ENCODE data around the gene RAMACL. TPM values are rescaled to one million over a fixed set of nuclear protein-coding genes. Genes with fewer than 3 reads are reported as not detected.

The RAMACL gene
- total and polyA plus RNA-seq, 7 donors: 0.17 to 1.3 (median 0.48) TPM

- peak; percentile 79 to 86 (median 82) for ATAC-seq
- Histone ChIP-seq H3K4me1 (peaks cover 61% of the 10 kb centered on the region), H3K9me3 (no peaks in the 10 kb centered on the region), H3K36me3 (ENCODE audit: insufficient read depth in 1 of 2, low read depth in 1 of 2) (no peaks in the 10 kb centered on the region), H3K4me3 (no peak overlapping the region), H3K27ac (peak overlapping the region; percentile 66), H3K27me3 (ENCODE audit: insufficient read depth in 3 of 3, low read length in 2 of 3) (no peaks in the 10 kb centered on the region)
- DNase-seq: no peak
- no peak for TF ChIP-seq CTCF (IDR thresholded peaks at IDR 0.05)
- intact Hi-C loops (cut with DNase I): loop anchor here in 1 of 2 donors (5.0 kb wide), 1 partner anchor 40 kb away; no protein-coding TSS in a partner anchor
- 35 to 47% (median 38%) methylated on average over 11 of the region's 11 CpGs for WGBS, 3 donors
Measured at GRCh38 chr6:166612471-166612881, 26.0 kb upstream of the RAMACL start.

DNA sequence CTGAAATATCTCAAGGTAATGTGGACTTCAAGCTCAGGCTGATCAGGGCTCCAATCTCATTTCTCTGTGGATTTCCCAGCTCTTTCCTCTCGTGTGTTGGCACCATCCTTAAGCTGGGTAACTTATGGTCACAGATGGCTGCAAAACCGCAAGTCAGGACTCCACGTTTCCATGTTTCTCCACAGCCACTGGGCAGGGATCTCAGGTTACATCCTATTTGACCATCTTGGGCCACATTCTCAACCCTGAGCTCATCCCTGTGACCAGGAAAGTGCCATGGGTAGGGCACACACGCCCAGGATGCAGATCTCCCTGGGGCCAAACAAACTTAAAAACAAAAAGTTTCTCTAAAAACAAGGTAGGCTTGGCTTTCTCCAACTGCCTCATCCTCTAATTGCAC is 25.2 kb upstream of the RAMACL start:
- DNase-seq (no peak), ATAC-seq (peak in 1 of 4 donors; percentile 25)
- Histone ChIP-seq H3K27me3 (ENCODE audit: insufficient read depth in 3 of 3, low read length in 2 of 3) (no peaks in the 10 kb centered on the region), H3K36me3 (ENCODE audit: insufficient read depth in 1 of 2, low read depth in 1 of 2) (no peaks in the 10 kb centered on the region), H3K27ac (no peak overlapping the region), H3K4me1 (peaks cover 57% of the 10 kb centered on the region), H3K4me3 (no peak overlapping the region), H3K9me3 (no peaks in the 10 kb centered on the region)
- no peak for TF ChIP-seq CTCF (IDR thresholded peaks at IDR 0.05)
- 70 to 88% (median 71%) methylated on average over 4 of the region's 4 CpGs for WGBS, 3 donors
- intact Hi-C loops (cut with DNase I): loop anchor here in 1 of 2 donors (5.0 kb wide), 1 partner anchor 39 kb away; no protein-coding TSS in a partner anchor

GRCh38 chr6:166610069-166610468 is 23.6 kb upstream of the RAMACL start:
- DNase-seq (no peak), ATAC-seq (no peak)
- no peak for TF ChIP-seq CTCF (IDR thresholded peaks at IDR 0.05)
- intact Hi-C loops (cut with DNase I): loop anchor here in 1 of 2 donors (5.0 kb wide), 1 partner anchor 38 kb away; no protein-coding TSS in a partner anchor
- Histone ChIP-seq H3K4me3 (no peak overlapping the region), H3K4me1 (peaks cover 41% of the 10 kb centered on the region), H3K9me3 (no peaks in the 10 kb centered on the region), H3K36me3 (ENCODE audit: insufficient read depth in 1 of 2, low read depth in 1 of 2) (no peaks in the 10 kb centered on the region), H3K27ac (no peak overlapping the region), H3K27me3 (ENCODE audit: insufficient read depth in 3 of 3, low read length in 2 of 3) (no peaks in the 10 kb centered on the region)
- 52 to 66% (median 55%) methylated on average over 9 of the region's 9 CpGs for WGBS, 3 donors

- Histone ChIP-seq H3K27ac (no peak overlapping the region), H3K36me3 (ENCODE audit: insufficient read depth in 1 of 2, low read depth in 1 of 2) (no peaks in the 10 kb centered on the region), H3K4me1 (peaks cover 30% of the 10 kb centered on the region), H3K27me3 (ENCODE audit: insufficient read depth in 3 of 3, low read length in 2 of 3) (no peaks in the 10 kb centered on the region), H3K9me3 (no peaks in the 10 kb centered on the region), H3K4me3 (no peak overlapping the region)
- no peak for ATAC-seq
- intact Hi-C loops (cut with DNase I): no loop called here
- DNase-seq: no peak
- no peak for TF ChIP-seq CTCF (IDR thresholded peaks at IDR 0.05)
- WGBS, 3 donors: 90 to 94% (median 93%) methylated on average over 4 of the region's 4 CpGs
Measured at GRCh38 chr6:166608774-166609173, 22.3 kb upstream of the RAMACL start.

DNA sequence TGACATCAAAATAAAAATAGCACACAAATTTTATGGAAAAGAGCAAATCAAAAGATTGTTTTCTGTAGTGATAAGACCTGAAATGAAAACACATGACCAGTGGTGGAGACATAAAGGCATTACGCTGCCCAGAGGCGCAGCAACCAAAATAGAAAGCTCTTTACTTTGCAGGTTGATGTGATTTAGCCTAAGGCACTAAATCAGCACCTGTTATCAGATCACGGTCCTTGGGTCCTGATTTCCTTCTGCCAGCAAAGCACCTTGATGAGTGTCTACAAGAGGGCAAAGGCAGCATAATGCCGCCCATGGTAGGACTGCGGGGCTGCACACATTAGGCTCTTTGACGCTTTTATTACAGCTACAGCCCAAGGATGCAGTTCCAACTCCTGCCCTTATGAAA is 19.3 kb upstream of the RAMACL start:
- intact Hi-C loops (cut with DNase I): no loop called here
- WGBS, 3 donors: 87 to 96% (median 89%) methylated on average over 6 of the region's 6 CpGs
- H3K4me1 ChIP-seq: peaks cover 6% of the 10 kb centered on the region
- no peak overlapping the region for H3K27ac ChIP-seq
- no peaks in the 10 kb centered on the region for H3K9me3 ChIP-seq
- H3K27me3 ChIP-seq (ENCODE audit: insufficient read depth in 3 of 3, low read length in 2 of 3): no peaks in the 10 kb centered on the region
- H3K36me3 ChIP-seq (ENCODE audit: insufficient read depth in 1 of 2, low read depth in 1 of 2): no peaks in the 10 kb centered on the region
- no peak for TF ChIP-seq CTCF (IDR thresholded peaks at IDR 0.05)
- H3K4me3 ChIP-seq: no peak overlapping the region
- DNase-seq (no peak), ATAC-seq (no peak)

Data from psoas muscle (tissue), 8 donors.